HCEC 1CT (cell line): Measurements from ENCODE around the gene SMPD4.
"Not testable (repeated sequence)": the region's sequence is repeated elsewhere in the genome, so short reads cannot be mapped to it uniquely, and the experiment has no call there.

Source experiments
- DNase-seq: peaks from one replicate; pipeline ENCODE4 v3.0.0-alpha.2; 2017

Gene SMPD4

GRCh38 chr2:130181325-130181879 lies at the start of gene SMPD4:
Gene SMPD4, minus strand, starts transcription at chr2:130181602. Its CDS starts 5,010 bp downstream, at chr2:130176592.
- DNase-seq = peak; percentile 91

- not testable (repeated sequence) for DNase-seq
Observed at GRCh38 chr2:130230907-130231306, 49.5 kb upstream of the SMPD4 start.

- DNase-seq = not testable (repeated sequence)
Observed at GRCh38 chr2:130230376-130230775, 49.0 kb upstream of the SMPD4 start.

GRCh38 chr2:130229161-130229510 lies 47.7 kb upstream of the SMPD4 start:
- DNase-seq = not testable (repeated sequence)

GRCh38 chr2:130228467-130229160 lies 47.2 kb upstream of the SMPD4 start:
- DNase-seq = not testable (repeated sequence)

- DNase-seq = not testable (repeated sequence)
Observed at GRCh38 chr2:130228005-130228404, 46.6 kb upstream of the SMPD4 start.

GRCh38 chr2:130222523-130222922 lies 41.1 kb upstream of the SMPD4 start:
- DNase-seq = not testable (repeated sequence)

- DNase-seq = not testable (repeated sequence)
Observed at GRCh38 chr2:130220505-130220904, 39.1 kb upstream of the SMPD4 start.

- not testable (repeated sequence) for DNase-seq
Observed at GRCh38 chr2:130219147-130219546, 37.7 kb upstream of the SMPD4 start.

GRCh38 chr2:130207051-130207450 lies 25.6 kb upstream of the SMPD4 start:
- not testable (repeated sequence) for DNase-seq

- DNase-seq = not testable (repeated sequence)
Observed at GRCh38 chr2:130203150-130203549, 21.7 kb upstream of the SMPD4 start.

GRCh38 chr2:130202518-130202917 lies 21.1 kb upstream of the SMPD4 start:
- not testable (repeated sequence) for DNase-seq

GRCh38 chr2:130198343-130198742 lies 16.9 kb upstream of the SMPD4 start, which contains the start of gene TUBA3E:
Gene TUBA3E, minus strand, starts transcription at chr2:130198439. Its CDS starts 79 bp downstream, at chr2:130198360.
- DNase-seq = no peak

- DNase-seq = not testable (repeated sequence)
Observed at GRCh38 chr2:130196052-130196451, 14.7 kb upstream of the SMPD4 start.

GRCh38 chr2:130195089-130195635 lies 13.8 kb upstream of the SMPD4 start:
- not testable (repeated sequence) for DNase-seq

- DNase-seq = not testable (repeated sequence)
Observed at GRCh38 chr2:130193824-130194223, 12.4 kb upstream of the SMPD4 start.

- DNase-seq = not testable (repeated sequence)
Observed at GRCh38 chr2:130192451-130192850, 11.0 kb upstream of the SMPD4 start.

- DNase-seq = not testable (repeated sequence)
Observed at GRCh38 chr2:130191319-130191718, 9.9 kb upstream of the SMPD4 start.

GRCh38 chr2:130190237-130190636 lies 8.8 kb upstream of the SMPD4 start:
- DNase-seq = no peak

- DNase-seq = not testable (repeated sequence)
Observed at GRCh38 chr2:130188958-130189357, 7.6 kb upstream of the SMPD4 start.

- not testable (repeated sequence) for DNase-seq
Observed at GRCh38 chr2:130187859-130188792, 6.7 kb upstream of the SMPD4 start.

GRCh38 chr2:130187268-130187667 lies 5.9 kb upstream of the SMPD4 start:
- DNase-seq = no peak

GRCh38 chr2:130186391-130186790 lies 5.0 kb upstream of the SMPD4 start:
- DNase-seq = no peak
